Measurements from ENCODE around the gene DNAH7. TPM values are rescaled to one million over a fixed set of nuclear protein-coding genes. Genes with fewer than 3 reads are reported as not detected.

DNAH7 gene
- total and polyA plus RNA-seq, 2 of the 13 experiments (the other 11 are each of a cell fraction or from before 2014, with no cell fraction given), result 0.09 TPM; not detected in 1

DNA sequence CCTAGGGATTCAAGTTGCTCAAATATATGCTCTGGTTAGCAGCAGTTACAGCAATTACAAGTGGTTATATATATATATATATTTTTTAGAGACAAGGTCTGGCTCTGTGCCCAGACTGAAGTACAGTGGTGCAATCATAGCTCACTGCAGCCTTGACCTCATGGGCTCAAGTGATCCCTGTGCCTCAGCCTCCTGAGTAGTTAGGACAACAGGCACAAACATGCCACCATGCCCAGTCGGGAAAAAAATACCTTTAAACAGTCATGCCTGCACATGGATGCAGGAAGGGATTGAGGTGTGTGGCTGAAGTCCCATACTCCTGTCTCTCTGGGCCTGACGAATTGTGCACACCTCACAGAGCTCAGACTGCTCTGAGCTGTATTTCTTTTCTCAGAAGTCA is 19.6 kb upstream of the DNAH7 start (continued):
- TF ChIP-seq, protein P1, sequence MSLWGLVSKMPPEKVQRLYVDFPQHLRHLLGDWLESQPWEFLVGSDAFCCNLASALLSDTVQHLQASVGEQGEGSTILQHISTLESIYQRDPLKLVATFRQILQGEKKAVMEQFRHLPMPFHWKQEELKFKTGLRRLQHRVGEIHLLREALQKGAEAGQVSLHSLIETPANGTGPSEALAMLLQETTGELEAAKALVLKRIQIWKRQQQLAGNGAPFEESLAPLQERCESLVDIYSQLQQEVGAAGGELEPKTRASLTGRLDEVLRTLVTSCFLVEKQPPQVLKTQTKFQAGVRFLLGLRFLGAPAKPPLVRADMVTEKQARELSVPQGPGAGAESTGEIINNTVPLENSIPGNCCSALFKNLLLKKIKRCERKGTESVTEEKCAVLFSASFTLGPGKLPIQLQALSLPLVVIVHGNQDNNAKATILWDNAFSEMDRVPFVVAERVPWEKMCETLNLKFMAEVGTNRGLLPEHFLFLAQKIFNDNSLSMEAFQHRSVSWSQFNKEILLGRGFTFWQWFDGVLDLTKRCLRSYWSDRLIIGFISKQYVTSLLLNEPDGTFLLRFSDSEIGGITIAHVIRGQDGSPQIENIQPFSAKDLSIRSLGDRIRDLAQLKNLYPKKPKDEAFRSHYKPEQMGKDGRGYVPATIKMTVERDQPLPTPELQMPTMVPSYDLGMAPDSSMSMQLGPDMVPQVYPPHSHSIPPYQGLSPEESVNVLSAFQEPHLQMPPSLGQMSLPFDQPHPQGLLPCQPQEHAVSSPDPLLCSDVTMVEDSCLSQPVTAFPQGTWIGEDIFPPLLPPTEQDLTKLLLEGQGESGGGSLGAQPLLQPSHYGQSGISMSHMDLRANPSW (CRISPR knock-in tag; IDR thresholded peaks at IDR 0.05; ENCODE audit: borderline replicate concordance), result no peak
- TF ChIP-seq BCL6 (CRISPR knock-in tag; IDR thresholded peaks at IDR 0.05) (peak; percentile 45; the same call in 1 of the 2 replicates), ZNF773 (CRISPR knock-in tag; IDR thresholded peaks at IDR 0.05; ENCODE audit: borderline replicate concordance) (no peak), PHF8 (CRISPR knock-in tag; IDR thresholded peaks at IDR 0.05) (no peak), SOX13 (IDR thresholded peaks at IDR 0.05) (no peak), SOX13 (CRISPR knock-in tag; conservative IDR thresholded peaks at IDR 0.05 in 1 of 2, IDR thresholded peaks at IDR 0.05 in 1 of 2) (peak in 1 of 2 experiments; percentile 62; a peak in 1 of 4 replicates), NFE2 (CRISPR knock-in tag; IDR thresholded peaks at IDR 0.05) (no peak), DRAP1 (CRISPR knock-in tag; IDR thresholded peaks at IDR 0.05) (no peak), ATF4 (CRISPR knock-in tag; IDR thresholded peaks at IDR 0.05) (0 out of 4 replicates have a peak, but pooled peaks of 1 of the 2 experiments have one; percentile 35), DPF2 (CRISPR knock-in tag; IDR thresholded peaks at IDR 0.05; ENCODE audit: borderline replicate concordance, low read depth) (0 out of 2 replicates have a peak, but pooled peaks have one; percentile 36), TBL1XR1 (IDR thresholded peaks at IDR 0.05; ENCODE audit: borderline replicate concordance, low read length, partially characterized antibody) (peak; percentile 17), MIXL1 (CRISPR knock-in tag; IDR thresholded peaks at IDR 0.05) (no peak; the same call in 1 of the 2 replicates), BHLHE40 (IDR thresholded peaks at IDR 0.05; ENCODE audit: low read length) (no peak), FOSL2 (CRISPR knock-in tag; IDR thresholded peaks at IDR 0.05) (peak; percentile 65), ELK4 (CRISPR knock-in tag; IDR thresholded peaks at IDR 0.05; ENCODE audit: borderline replicate concordance) (no peak), HOMEZ (CRISPR knock-in tag; IDR thresholded peaks at IDR 0.05; ENCODE audit: low read depth) (peak; percentile 31; the same call in 1 of the 2 replicates), KAT8 (CRISPR knock-in tag; IDR thresholded peaks at IDR 0.05) (0 out of 2 replicates have a peak, but pooled peaks have one; percentile 29), SIN3B (IDR thresholded peaks at IDR 0.05; ENCODE audit: low read length) (no peak)
- TF ChIP-seq, protein P2, sequence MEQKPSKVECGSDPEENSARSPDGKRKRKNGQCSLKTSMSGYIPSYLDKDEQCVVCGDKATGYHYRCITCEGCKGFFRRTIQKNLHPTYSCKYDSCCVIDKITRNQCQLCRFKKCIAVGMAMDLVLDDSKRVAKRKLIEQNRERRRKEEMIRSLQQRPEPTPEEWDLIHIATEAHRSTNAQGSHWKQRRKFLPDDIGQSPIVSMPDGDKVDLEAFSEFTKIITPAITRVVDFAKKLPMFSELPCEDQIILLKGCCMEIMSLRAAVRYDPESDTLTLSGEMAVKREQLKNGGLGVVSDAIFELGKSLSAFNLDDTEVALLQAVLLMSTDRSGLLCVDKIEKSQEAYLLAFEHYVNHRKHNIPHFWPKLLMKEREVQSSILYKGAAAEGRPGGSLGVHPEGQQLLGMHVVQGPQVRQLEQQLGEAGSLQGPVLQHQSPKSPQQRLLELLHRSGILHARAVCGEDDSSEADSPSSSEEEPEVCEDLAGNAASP (CRISPR knock-in tag; IDR thresholded peaks at IDR 0.05; ENCODE audit: borderline replicate concordance), result peak; percentile 89; the same call in 1 of the 2 replicates
- TF ChIP-seq, protein P3, sequence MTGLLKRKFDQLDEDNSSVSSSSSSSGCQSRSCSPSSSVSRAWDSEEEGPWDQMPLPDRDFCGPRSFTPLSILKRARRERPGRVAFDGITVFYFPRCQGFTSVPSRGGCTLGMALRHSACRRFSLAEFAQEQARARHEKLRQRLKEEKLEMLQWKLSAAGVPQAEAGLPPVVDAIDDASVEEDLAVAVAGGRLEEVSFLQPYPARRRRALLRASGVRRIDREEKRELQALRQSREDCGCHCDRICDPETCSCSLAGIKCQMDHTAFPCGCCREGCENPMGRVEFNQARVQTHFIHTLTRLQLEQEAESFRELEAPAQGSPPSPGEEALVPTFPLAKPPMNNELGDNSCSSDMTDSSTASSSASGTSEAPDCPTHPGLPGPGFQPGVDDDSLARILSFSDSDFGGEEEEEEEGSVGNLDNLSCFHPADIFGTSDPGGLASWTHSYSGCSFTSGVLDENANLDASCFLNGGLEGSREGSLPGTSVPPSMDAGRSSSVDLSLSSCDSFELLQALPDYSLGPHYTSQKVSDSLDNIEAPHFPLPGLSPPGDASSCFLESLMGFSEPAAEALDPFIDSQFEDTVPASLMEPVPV (CRISPR knock-in tag; IDR thresholded peaks at IDR 0.05), result no peak

Measured in HepG2 (cell line).